GM12873 (cell line): Measurements from ENCODE around the gene CIRBP.

Experiments
- TF ChIP-seq, protein P1 (sequence below): IDR thresholded peaks from 2 replicates; pipeline ENCODE4 v1.5.1; 2012; ENCODE audit warnings: low read depth, mild to moderate bottlenecking, moderate library complexity, low read length, control low read depth; ENCODE audit not compliant: insufficient read depth; ENCODE audit errors: missing control alignments

The CIRBP gene

GRCh38 chr19:1311543-1312091, 42.5 kb downstream of the CIRBP start:
- TF ChIP-seq, protein P1, sequence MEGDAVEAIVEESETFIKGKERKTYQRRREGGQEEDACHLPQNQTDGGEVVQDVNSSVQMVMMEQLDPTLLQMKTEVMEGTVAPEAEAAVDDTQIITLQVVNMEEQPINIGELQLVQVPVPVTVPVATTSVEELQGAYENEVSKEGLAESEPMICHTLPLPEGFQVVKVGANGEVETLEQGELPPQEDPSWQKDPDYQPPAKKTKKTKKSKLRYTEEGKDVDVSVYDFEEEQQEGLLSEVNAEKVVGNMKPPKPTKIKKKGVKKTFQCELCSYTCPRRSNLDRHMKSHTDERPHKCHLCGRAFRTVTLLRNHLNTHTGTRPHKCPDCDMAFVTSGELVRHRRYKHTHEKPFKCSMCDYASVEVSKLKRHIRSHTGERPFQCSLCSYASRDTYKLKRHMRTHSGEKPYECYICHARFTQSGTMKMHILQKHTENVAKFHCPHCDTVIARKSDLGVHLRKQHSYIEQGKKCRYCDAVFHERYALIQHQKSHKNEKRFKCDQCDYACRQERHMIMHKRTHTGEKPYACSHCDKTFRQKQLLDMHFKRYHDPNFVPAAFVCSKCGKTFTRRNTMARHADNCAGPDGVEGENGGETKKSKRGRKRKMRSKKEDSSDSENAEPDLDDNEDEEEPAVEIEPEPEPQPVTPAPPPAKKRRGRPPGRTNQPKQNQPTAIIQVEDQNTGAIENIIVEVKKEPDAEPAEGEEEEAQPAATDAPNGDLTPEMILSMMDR, result no peak

GRCh38 chr19:1312767-1313694, 43.9 kb downstream of the CIRBP start:
- TF ChIP-seq, protein P1, result no peak

DNA sequence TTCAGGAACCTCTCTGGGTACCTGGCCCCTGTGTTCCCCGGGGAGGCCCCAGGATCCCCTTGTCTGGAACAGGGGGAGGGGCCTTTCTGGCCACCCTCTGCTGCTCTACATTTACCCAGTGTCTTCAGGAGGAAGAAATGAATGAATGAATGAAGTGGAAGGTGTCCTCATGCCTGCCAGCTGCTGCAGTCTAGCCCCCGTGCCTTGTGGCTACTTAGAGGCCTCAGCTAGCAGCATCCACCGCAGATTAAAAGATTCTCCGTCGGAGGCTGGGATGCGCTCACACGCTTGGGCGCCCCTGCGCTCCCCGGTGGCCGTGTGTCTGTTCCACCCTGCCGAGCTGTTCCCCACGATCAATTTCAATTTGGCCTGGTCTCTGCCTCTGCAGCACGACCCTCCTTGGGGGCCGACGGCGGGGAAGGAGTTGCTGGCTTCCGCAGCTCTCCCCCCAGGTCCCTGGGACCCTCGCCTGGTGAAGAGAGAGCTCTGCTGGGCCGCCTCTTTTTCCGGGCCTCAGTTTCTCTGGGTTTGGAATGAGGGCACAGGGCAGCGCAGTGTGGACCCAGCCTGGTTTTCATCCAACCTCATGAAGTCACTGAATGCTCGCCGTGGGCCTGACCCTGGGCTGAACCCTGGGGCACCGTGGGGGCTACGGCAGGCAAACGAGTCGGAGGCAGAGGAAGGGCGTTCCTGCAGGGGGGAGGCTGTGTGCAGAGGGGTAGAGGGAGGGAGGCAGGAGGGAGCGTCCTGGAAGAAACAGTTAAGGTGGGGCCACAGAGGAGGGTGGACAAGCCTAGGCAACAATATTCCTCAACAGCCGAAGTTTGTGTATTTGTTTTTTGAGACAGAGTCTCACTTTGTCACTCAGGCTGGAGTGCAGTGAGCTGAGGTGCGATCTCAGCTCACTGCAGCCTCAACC, 44.8 kb downstream of the CIRBP start:
- TF ChIP-seq, protein P1, result no peak

- TF ChIP-seq, protein P1, result peak; percentile 52
Observed at GRCh38 chr19:1315470-1316166, 46.5 kb downstream of the CIRBP start.

GRCh38 chr19:1316466-1316865, 47.3 kb downstream of the CIRBP start:
- TF ChIP-seq, protein P1, result no peak

- TF ChIP-seq, protein P1, result no peak
Observed at GRCh38 chr19:1317274-1318003, 48.3 kb downstream of the CIRBP start.
